GM20431 (cell line): ENCODE results near the gene CCDC102B.

Experiments used
- in situ Hi-C: fragments of 300-500 bp; cut with MseI, MboI; formaldehyde crosslinking; loops from one replicate; pipeline ENCODE4 v1.15.0; 2020; ENCODE audit warnings: low sequenced_read_pairs; ENCODE audit not compliant: unreplicated experiment

Gene CCDC102B

DNA sequence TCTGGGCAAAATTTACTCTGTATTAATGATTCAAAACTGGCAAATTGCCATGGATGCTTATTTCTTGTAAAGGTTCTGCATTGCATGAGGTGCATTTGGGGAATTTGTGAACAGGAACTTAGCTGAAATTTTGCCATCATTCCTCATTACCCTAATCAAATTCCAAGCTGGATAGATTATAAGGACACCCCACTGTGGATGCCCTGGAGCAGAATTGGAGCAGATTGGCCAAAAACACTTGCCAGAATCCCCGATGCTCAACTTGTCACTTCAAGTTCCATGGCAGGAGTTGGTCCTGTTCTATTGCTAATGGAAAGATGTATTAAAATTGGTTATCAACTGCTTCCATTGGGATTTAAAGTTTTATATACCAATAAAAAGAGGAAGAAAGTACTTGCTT is 237.9 kb downstream of the CCDC102B start:
- in situ Hi-C loops: no loop called here

DNA sequence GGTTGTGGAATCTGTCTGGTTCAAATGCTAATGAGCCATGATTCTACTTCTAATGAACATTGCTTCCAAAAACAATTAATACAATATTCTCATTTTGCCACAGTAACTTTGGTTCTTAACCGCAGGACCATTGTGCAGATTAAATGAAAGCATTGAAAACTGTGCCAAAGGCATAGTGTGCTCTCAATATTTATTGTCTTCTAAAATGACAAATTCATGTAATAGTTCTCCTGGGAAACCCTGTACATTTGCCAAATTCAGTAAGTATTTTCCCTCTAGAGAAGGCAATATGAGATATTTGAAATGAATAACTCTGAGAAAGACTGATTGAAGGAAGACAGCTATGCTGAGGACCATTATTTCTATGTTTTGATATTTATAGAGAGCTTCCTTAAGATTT is 246.3 kb downstream of the CCDC102B start:
- in situ Hi-C loops: no loop called here

DNA sequence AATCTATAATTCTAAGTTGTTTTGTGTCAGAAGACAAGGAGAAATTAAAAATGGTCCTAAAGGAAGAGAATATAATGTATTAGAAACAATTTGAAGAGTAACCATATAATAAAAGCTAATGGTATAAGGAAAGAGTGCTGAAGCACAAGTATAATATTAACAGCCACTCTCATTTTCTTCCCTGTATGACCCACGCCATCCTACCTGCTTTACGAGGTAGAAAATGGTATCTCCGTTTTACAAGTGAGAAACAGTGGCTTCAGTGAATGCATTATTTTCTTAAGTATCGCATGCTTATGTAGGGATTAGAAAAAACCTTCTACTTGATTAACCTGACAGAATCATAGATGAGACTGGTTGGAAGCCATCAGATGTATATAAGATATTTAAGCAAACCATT is 266.2 kb downstream of the CCDC102B start:
- in situ Hi-C loops: no loop called here

GRCh38 chr18:69067048-69067447 is 269.2 kb downstream of the CCDC102B start:
- in situ Hi-C loops: no loop called here

DNA sequence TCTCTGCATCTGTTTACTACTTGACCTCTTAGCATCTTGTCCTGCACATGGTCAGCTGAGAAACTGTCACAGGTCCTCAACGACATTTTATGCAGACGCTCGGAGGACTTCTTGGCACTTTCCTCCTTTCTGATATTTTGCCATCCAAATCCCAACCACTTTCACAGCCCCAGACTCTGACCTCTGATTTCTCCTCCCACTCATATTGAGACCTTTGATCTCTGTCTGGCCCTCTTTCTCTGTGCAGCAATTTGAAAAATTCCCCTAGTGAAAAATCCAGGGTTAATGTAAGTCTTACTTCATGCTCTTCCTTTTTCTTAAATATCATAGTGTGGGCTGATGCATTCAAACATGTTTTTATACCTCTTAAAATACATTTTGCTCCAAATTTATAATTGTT is 273.8 kb downstream of the CCDC102B start:
- in situ Hi-C loops: no loop called here

GRCh38 chr18:69081846-69082245 is 284.0 kb downstream of the CCDC102B start:
- in situ Hi-C loops: no loop called here

DNA sequence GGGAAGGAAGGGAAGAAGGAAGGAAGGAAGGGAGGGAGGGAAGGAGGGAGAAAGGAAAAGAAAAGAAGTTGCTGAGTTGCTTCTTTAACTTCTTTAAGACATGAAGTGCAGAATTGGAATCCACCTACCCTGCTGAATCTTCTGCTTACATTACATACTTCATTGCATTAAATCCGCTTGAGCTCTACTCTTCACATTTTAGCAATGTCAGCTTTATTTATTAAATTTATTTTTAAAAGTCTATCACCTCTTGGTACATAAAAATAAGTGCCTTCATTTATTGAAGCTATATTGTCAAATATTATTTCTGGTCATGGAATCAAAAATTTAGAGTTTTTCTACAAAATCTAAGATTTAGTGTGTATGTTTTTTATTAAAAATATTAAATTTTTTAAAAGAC is 284.6 kb downstream of the CCDC102B start:
- in situ Hi-C loops: no loop called here

GRCh38 chr18:69085951-69086350 is 288.1 kb downstream of the CCDC102B start:
- in situ Hi-C loops: no loop called here

GRCh38 chr18:69088973-69089372 is 291.1 kb downstream of the CCDC102B start:
- in situ Hi-C loops: no loop called here

DNA sequence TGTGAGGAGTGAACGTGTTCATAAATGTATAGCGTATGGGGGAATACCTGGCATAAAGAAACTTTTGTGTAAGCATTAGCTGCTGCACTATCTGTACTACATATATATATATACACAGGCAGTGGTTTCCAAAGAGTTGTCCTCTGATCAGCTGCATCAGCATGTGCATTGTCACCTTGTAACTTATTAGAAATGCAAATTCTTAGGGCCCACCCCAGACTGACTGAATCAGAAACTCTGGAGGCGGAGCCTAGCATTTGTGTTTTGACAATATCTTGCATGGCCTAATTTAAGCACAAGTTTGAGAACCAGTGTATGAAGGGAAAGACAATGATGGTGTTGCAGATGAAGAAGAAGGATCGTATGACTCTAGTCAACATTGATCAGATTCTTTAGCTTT is 299.5 kb downstream of the CCDC102B start:
- in situ Hi-C loops: no loop called here

- in situ Hi-C loops: no loop called here
These were observed 305.1 kb downstream of the CCDC102B start for GRCh38 chr18:69102959-69103358.
